Measurements from ENCODE around the gene GALR3. TPM values are rescaled to one million over a fixed set of nuclear protein-coding genes. Genes with fewer than 3 reads are reported as not detected.
A peak's percentile ranks its signal among the peaks of the same experiment; 100 is the strongest.

GALR3 gene
- polyA plus RNA-seq, 1 experiment: not detected

GRCh38 chr22:37844904-37845329, 21.7 kb downstream of the GALR3 start:
- no peak for DNase-seq (ENCODE audit: low read depth, low spot score)
- ChIA-PET POLR2A (interaction anchor here (0.5 to 1.5 kb wide), 3 partner anchors 18 to 27 kb away, joined by 3 to 6 read pairs (median 5); no protein-coding TSS in a partner anchor), CTCF (interaction anchor here (1.0 kb wide), 1 partner anchor 28 kb away, joined by 4 read pairs; no protein-coding TSS in a partner anchor)
- peaks cover 4% of the 10 kb centered on the region; the same call in 1 of the 2 replicates for H3K9me3 ChIP-seq (ENCODE audit: control insufficient read depth, insufficient read depth, low read length)
- TF ChIP-seq, protein P1, sequence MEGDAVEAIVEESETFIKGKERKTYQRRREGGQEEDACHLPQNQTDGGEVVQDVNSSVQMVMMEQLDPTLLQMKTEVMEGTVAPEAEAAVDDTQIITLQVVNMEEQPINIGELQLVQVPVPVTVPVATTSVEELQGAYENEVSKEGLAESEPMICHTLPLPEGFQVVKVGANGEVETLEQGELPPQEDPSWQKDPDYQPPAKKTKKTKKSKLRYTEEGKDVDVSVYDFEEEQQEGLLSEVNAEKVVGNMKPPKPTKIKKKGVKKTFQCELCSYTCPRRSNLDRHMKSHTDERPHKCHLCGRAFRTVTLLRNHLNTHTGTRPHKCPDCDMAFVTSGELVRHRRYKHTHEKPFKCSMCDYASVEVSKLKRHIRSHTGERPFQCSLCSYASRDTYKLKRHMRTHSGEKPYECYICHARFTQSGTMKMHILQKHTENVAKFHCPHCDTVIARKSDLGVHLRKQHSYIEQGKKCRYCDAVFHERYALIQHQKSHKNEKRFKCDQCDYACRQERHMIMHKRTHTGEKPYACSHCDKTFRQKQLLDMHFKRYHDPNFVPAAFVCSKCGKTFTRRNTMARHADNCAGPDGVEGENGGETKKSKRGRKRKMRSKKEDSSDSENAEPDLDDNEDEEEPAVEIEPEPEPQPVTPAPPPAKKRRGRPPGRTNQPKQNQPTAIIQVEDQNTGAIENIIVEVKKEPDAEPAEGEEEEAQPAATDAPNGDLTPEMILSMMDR (IDR thresholded peaks at IDR 0.05; ENCODE audit: low read depth, low read length): no peak
- H3K27ac ChIP-seq (ENCODE audit: low read depth, low read length): peak overlapping the region; percentile 65
- no peaks in the 10 kb centered on the region for H3K27me3 ChIP-seq (ENCODE audit: control insufficient read depth, insufficient read depth, low read length)
- H3K4me3 ChIP-seq (ENCODE audit: low read depth, low read length): peak overlapping the region; percentile 45

- ChIA-PET POLR2A (no interaction called here), CTCF (interaction anchor here (1.0 to 1.5 kb wide), 2 partner anchors 29 to 41 kb away, joined by 3 read pairs; no protein-coding TSS in a partner anchor)
- no peak overlapping the region for H3K4me3 ChIP-seq (ENCODE audit: low read depth, low read length)
Measured at GRCh38 chr22:37846433-37846832, 23.3 kb downstream of the GALR3 start.

DNA sequence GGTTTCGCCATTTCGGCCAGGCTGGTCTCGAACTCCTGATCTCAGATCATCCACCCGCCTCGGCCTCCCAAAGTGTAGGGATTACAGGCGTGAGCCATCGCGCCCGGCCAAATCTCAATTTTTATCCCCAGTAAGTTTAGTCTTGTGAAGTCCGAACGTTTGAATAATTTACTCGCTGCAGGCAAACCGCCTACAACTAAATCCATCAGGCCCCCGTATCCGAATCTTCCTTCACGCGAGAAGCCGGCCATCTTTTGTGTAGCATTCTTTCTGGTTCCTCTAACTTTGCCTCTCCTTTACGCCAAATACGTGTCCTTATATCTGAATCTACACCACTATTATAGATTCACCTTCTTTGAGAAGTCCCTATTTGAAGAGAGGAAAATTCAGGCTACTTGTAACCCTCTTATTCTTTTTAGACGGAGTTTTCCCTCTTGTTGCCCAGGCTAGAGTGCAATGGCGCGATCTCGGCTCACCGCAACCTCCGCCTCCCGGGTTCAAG, 25.5 kb downstream of the GALR3 start:
- no peaks in the 10 kb centered on the region for H3K27me3 ChIP-seq (ENCODE audit: control insufficient read depth, insufficient read depth, low read length)
- POLR2A ChIA-PET: interaction anchor here (0.6 kb wide), 1 partner anchor 30 kb away, joined by 4 read pairs; no protein-coding TSS in a partner anchor
- TF ChIP-seq, protein P1 (IDR thresholded peaks at IDR 0.05; ENCODE audit: low read depth, low read length): no peak
- CTCF ChIA-PET: interaction anchor here (1.5 kb wide), 1 partner anchor 13 kb away, joined by 3 read pairs; no protein-coding TSS in a partner anchor
- H3K27ac ChIP-seq (ENCODE audit: low read depth, low read length): peak overlapping the region; percentile 87
- no peak for DNase-seq (ENCODE audit: low read depth, low spot score)
- H3K4me3 ChIP-seq (ENCODE audit: low read depth, low read length): peak overlapping the region; percentile 99
- peaks cover 4% of the 10 kb centered on the region; the same call in 1 of the 2 replicates for H3K9me3 ChIP-seq (ENCODE audit: control insufficient read depth, insufficient read depth, low read length)

More at GRCh38 chr22:37846433-37846832, 23.3 kb downstream of the GALR3 start:
- TF ChIP-seq, protein P1 (IDR thresholded peaks at IDR 0.05; ENCODE audit: low read depth, low read length): no peak
- H3K27ac ChIP-seq (ENCODE audit: low read depth, low read length): no peak overlapping the region
- H3K9me3 ChIP-seq (ENCODE audit: control insufficient read depth, insufficient read depth, low read length): peaks cover 4% of the 10 kb centered on the region; the same call in 1 of the 2 replicates
- no peaks in the 10 kb centered on the region for H3K27me3 ChIP-seq (ENCODE audit: control insufficient read depth, insufficient read depth, low read length)
- DNase-seq (ENCODE audit: low read depth, low spot score): no peak

DNA sequence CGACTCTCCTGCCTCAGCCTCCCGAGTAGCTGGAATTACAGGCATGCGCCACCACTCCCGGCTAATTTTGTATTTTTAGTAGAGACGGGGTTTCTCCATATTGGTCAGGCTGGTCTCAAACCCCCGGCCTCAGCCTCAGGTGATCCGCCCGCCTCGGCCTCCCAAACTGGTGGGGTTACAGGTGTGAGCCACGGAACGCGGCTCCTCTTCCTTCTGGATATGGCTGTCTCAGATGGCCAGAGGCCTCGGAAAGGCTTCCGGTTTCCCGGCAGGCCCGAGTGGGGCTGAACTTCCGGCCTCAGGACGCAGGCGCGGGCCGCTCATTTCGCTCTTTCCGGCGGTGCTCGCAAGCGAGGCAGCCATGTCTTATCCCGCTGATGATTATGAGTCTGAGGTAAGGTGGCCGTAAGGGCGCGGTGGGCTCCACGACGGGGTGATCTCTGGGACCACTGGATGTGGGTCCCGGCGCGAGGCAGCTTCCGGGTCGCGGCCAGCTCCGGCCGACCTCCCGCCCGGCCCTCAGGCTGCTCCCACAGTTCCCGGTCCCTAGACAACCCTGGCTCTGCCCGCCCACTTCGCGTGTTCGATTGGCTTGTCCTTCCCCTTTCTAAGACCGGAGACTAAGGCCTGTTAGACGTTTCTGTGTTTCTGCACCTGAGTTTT, 26.0 kb downstream of the GALR3 start, which contains the start of gene EIF3L:
TSS of gene EIF3L (plus strand) at position 331 of the 663 bp plus-strand sequence. CDS start at position 362, 31 bp downstream.
- CTCF ChIA-PET: interaction anchor here (1.4 to 1.5 kb wide), 2 partner anchors 12 to 15 kb away, joined by 3 to 11 read pairs; no protein-coding TSS in a partner anchor
- POLR2A ChIA-PET: interaction anchor here (0.8 kb wide), 1 partner anchor 56 kb away, joined by 3 read pairs; no protein-coding TSS in a partner anchor
- TF ChIP-seq, protein P1 (IDR thresholded peaks at IDR 0.05; ENCODE audit: low read depth, low read length): no peak

More for the DNA sequence above, 26.0 kb downstream of the GALR3 start, which contains the start of gene EIF3L:
- no peaks in the 10 kb centered on the region for H3K27me3 ChIP-seq (ENCODE audit: control insufficient read depth, insufficient read depth, low read length)
- peak; percentile 48 for DNase-seq (ENCODE audit: low read depth, low spot score)
- H3K4me3 ChIP-seq (ENCODE audit: low read depth, low read length): peak within 1 kb of the TSS; percentile 99
- H3K27ac ChIP-seq (ENCODE audit: low read depth, low read length): peak within 1 kb of the TSS; percentile 87
- H3K9me3 ChIP-seq (ENCODE audit: control insufficient read depth, insufficient read depth, low read length): peaks cover 4% of the 10 kb centered on the region; the same call in 1 of the 2 replicates

All from AG04450 (cell line).